ENCODE results near the gene SAMD4B.
A peak's percentile ranks its signal among the peaks of the same experiment; 100 is the strongest.
"Not testable (repeated sequence)": the region's sequence is repeated elsewhere in the genome, so short reads cannot be mapped to it uniquely, and the experiment has no call there.

Gene SAMD4B, protein sequence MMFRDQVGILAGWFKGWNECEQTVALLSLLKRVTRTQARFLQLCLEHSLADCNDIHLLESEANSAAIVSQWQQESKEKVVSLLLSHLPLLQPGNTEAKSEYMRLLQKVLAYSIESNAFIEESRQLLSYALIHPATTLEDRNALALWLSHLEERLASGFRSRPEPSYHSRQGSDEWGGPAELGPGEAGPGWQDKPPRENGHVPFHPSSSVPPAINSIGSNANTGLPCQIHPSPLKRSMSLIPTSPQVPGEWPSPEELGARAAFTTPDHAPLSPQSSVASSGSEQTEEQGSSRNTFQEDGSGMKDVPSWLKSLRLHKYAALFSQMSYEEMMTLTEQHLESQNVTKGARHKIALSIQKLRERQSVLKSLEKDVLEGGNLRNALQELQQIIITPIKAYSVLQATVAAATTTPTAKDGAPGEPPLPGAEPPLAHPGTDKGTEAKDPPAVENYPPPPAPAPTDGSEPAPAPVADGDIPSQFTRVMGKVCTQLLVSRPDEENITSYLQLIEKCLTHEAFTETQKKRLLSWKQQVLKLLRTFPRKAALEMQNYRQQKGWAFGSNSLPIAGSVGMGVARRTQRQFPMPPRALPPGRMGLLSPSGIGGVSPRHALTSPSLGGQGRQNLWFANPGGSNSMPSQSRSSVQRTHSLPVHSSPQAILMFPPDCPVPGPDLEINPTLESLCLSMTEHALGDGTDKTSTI

DNA sequence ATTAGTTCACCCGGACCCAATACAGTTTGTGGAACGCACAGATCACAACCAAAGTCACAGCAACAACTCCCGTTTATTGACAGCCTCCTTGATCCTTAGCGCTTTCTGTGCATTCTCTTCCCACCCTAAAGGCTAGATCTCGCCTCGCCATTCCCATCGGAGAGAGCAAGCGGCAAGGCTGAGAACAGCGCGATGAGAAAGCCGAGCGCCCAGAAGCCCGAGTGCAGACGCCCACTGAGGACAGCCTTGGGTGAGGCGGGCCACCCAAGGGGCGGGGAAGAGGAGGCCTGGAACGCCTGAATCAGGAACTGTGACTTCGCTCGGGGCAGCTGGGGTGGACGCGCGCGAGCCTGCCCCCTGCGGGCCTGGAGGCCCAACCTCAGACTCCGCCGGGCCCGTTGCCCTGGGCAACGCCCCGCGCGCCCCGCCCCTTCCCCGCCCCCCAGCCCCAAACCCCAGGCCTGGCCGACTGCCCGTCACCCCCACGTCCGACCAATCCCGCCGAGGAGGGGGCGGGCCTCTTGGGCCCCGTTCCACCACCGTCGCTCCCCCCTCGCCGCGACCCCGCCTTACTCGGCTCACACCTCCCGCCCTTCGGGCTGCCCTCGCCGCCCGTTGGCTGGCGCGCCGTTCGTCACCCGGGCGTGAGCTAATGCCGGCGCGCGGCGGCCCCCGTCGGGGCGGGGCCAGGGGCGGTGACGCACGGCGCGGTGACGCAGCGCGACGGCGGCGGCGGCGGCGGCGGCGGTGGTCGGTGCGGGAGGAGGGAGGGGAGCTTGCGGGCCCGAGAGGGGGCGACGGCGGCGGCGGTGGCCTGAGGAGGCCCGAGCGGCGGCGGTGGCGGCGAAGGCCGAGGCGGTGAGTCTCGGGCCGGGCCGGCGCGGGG lies at the start of gene SAMD4B:
Gene SAMD4B, plus strand, starts transcription at position 703 of the 886 bp plus-strand sequence. CDS start 14,473 bp downstream, outside the sequence.
- peak; percentile 99 for DNase-seq

DNA sequence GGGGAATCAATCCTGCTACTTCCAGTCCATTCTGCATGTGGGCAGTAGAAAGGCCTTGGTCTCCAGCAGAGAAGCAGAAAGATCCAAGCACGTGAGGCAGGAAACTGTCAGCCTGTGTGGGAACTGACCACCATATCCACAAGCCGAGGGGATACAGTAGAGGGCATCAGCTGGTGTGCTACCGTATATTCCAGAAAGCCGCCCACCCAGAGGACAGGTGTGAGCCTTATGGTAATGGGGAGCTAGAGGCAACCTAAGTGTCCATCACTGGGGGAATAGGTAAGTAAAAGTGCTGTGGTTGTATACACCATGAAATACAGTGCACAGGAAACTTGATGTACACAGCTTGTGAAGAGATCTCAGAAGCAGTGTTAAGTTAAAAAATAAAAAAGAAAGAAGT lies 48.8 kb upstream of the SAMD4B start:
- DNase-seq, result no peak

DNA sequence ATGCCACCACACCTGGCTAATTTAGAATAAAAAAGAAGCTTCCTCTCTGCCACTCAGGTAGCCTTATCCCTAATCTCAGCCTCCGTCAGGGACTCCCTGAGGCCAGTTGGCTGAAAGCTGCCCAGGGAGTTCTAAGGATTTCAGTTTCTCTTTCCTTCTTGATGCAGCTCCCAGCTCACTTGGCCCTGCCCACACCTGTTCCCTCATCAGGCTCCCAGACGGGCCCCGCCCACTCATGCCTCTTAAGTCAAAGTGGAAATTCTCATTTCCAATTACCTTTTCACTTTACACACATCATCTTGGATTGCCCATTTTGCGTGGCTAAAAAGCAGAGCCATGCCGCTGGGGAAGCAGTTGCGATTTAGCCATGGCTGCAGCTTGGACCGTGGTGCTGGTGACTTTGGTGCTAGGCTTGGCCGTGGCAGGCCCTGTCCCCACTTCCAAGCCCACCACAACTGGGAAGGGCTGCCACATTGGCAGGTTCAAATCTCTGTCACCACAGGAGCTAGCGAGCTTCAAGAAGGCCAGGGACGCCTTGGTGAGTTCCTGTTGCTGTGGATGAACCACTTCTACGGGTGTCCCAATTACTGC lies 46.1 kb upstream of the SAMD4B start, which contains the start of gene IFNL1:
Gene IFNL1, plus strand, starts transcription at position 353 of the 591 bp plus-strand sequence. Its CDS starts 15 bp downstream, at position 368.
- no peak for DNase-seq

DNA sequence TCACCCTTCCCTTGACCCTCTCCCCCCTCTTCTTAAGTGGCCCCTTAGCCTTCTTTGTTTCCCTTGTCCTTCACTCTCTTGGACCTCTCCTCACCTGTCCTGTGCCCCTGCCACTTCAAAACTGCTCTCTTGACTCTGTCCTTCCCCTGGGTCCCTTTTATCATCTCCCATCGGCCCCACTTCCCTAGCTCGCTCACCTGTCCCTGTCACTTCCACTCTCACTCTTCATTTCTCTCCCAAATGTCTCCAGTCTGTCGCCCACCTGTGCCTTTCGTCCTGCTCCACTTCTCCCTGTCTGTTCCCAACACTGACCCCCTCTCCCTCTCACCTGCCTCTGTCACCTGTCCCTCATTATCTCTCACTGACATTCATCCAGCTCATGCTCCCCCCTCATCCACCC lies 45.3 kb upstream of the SAMD4B start:
- DNase-seq, result no peak

DNA sequence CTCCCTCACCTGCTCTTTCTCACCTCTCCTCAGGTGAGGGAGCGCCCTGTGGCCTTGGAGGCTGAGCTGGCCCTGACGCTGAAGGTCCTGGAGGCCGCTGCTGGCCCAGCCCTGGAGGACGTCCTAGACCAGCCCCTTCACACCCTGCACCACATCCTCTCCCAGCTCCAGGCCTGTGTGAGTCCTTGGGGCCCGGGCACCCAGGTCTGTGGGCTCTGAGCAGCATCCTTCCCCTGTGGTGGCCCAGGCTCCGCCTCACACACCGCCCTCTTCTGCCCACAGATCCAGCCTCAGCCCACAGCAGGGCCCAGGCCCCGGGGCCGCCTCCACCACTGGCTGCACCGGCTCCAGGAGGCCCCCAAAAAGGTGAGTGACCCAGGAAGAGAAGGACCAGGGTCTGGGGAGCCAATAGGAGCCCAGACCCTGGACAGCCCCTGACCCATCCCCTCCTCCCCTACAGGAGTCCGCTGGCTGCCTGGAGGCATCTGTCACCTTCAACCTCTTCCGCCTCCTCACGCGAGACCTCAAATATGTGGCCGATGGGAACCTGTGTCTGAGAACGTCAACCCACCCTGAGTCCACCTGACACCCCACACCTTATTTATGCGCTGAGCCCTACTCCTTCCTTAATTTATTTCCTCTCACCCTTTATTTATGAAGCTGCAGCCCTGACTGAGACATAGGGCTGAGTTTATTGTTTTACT lies 44.1 kb upstream of the SAMD4B start:
- peak; percentile 56 for DNase-seq

DNA sequence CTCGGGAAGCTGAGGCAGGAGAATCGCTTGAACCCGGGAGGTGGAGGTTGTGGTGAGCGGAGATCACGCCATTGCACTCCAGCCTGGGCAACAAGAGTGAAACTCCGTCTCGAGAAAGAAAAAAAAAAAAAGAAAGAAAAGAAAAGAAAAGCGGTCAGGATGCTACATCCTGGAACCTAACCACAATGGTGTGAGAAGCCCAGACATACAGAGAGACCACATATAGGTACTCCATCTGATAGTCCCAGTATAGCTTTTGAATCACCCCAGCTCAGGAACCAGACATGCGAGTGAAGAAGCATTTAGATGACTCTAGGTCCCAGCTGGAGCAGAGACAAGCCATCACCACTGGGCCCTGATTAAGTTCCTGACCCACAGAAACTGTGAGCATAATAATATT lies 42.8 kb upstream of the SAMD4B start:
- peak; percentile 22 for DNase-seq

DNA sequence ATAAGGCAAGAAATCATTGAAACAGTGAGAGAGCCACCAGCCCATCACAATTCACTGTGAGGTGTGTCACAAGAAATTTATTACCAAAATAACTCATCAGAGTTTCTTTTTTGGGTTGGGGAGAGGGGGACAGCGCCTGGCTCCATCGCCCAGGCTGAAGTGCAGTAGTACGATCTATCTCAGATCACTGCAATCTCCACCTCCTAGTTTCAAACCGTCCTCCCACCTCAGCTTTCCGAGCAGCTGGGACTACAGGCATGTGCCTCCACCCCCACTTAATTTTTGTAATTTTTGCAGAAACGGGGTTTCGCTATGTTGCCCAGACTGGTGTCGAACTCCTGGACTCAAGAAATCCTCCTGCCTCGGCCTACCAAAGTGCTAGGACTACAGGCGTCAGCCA lies 42.4 kb upstream of the SAMD4B start:
- DNase-seq, result no peak

DNA sequence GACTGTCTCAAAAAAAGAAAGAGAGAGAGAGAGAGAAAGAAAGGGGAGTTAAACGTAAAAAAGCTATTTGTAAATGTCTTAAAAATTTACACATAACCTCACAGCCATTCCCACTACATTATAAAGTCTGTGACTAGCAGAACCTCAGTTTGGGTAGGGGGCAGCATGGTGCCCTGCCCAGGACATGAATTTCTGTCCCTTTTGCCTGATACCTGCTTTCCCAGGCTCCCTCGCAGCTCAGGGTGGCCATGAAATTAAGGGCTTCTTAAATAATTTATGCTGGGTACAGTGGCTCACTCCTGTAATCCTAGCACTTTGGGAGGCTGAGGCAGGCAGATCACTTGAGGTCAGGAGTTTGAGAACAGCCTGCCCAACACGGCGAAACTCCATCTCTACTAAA lies 41.2 kb upstream of the SAMD4B start:
- DNase-seq, result no peak

DNA sequence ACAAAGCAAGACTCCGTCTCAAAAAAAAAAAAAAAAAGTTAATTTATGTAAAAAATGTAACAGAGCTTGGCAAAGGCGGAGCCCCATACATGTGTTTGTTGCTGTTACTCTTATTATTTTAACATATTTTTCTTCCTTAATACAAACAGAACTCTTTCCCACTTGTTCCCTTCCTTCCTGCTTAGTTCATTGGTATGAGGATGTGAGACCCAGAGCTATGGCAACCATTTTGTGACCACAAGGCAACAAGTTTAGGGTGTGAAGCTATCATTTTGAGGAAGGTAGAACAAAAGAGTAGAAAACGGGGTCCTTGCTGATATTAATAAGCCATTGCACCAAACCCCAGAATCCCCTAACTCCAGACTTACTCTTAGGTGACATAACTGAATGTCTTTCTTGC lies 40.7 kb upstream of the SAMD4B start:
- DNase-seq, result no peak

DNA sequence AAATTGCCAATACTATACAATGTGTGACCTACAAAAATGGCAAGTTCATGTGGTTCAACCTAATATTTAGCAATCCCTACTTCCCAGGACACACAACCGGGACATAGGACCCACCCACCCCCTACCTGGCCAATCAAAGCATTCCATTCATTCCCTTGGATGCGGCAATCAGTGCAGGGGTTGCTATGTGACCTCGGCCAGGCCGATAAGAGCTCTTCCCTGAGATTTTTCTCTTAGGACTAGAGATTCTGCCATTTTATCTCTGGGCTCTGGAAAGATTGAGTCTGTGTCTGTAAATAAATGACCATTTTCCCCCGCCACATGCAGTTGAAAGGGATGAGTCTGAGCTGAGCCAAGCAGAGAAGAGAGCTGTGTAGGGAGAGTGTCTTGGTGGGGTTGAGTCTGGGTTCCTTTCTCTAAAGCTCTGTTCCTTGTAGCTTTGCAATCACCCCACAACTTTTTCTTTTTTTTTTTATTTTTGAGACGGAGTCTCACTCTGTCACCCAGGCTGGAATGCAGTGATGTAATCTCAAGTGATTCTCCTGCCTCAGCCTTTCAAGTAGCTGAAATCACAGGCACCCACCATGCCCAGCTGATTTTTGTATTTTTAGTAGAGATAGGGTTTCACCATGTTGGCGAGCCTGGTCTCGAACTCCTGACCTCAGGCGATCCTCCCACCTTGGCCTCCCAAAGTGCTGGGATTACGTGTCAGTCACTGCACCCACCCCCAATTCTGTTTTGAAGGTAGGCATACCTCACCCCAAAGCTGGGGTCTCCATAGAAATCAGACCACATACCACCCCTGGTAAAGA lies 38.6 kb upstream of the SAMD4B start:
- DNase-seq, result no peak

DNA sequence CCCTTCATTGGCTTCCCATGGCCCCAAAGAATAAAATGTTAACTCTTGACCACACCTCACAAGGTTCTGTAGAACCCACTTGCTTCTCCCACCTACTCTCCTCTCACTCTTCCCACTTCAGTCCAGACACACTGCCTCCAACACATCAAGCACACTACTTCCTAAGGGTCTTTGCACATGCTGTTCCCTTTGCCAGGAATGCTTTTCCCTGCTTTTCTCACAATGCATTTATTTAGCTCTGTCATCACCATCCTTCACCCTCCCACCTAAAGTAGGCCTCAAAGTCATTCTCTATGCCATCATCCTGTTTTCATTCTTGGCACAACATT lies 38.1 kb upstream of the SAMD4B start:
- DNase-seq, result no peak

DNA sequence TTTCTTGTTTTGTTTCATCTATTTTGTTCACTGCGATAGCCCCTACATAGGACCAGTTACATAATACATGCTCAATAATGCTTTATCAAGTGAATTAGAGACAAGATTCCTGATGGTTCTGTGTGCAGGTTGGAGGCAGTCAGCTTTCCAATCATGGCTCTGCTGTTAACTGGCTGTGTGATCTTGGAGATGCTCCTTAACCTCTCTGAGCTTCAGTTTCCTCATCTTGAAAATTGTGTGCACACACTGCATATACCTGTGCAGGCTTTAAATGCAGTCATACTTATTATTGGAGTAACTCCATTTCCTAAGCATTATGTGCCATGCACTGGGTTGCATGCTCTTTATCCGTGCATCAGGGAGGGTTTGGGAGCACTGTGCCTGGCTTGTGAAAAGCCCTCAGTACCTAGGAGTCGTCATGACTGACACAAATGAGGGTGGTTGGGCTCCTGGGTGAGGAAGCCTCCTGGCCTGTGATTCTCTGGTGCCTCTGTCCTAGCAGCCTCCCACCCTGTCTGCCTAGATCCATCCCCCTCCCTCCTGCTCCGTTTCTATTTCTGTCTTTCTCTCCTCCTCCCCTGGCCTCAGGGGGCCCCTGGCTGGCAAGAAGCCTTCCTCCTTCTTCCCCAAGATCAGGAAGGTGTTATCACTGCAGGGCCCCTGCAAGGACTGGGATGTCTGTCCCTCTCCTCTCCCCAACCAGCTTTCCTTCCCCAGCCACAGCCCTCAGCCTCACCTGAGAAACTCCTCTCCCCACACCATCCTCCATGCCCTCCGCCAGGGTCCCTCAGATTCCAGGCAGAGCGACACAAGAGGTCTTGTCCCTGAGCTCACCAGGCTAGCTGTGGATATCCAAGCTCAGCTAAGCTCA lies 37.3 kb upstream of the SAMD4B start:
- no peak for DNase-seq

DNA sequence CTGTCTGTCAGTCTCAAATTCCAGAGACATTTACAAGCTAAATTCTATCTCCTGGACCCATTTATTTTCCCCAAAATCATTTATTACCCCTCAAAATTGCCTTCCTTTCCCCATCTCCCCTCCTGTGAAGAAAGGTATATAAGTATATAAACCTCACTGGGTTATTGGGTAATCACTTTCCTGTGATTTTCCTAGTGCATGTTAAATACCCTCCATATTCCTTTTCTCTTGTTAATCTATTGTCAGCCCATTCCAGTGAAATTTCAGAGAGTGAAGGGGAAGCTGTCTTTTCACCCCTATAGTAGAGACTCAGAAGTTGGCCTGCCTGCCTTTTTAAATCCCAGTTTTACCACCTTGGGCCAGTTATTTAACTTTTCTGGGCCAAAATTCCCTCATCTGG lies 36.1 kb upstream of the SAMD4B start:
- DNase-seq, result no peak

DNA sequence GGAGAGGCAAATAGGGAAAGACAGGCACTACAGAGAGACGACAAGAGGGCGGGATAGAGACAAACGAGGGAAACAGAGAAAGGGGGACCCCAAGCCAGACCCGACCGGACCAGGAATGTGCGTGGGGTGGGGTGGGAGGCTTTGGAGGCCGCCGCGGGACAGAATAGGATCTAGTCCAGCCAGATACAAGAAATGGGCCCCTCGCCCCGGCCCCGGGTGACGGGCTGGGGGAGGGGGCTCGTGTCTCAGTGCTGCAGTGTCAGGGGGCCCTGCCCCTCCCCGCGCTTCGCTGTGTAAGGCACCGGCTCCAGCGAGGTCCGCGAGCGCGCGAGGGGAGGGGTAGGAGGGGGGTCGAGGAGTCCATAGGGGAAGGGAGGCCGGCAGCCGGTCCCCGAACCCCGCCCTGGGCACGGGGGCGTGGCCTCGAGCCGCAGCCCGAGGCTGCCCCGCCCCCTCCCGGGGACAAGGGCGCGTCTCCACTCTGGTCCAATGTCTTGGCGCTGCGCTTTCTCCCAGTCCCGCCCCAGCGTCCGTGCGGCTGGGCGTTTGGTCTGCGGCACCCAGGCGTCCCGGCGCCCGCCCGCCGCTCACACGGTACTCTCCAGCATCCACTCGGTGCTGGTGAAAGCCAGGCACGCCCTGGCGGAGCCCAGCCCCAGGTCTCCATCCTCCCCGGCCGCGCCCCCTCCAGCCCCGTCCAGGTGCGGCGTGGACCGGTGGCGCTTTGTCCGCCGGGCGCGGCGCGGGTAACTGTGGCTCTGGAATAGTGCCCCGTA lies 35.0 kb upstream of the SAMD4B start:
- DNase-seq, result no peak

DNA sequence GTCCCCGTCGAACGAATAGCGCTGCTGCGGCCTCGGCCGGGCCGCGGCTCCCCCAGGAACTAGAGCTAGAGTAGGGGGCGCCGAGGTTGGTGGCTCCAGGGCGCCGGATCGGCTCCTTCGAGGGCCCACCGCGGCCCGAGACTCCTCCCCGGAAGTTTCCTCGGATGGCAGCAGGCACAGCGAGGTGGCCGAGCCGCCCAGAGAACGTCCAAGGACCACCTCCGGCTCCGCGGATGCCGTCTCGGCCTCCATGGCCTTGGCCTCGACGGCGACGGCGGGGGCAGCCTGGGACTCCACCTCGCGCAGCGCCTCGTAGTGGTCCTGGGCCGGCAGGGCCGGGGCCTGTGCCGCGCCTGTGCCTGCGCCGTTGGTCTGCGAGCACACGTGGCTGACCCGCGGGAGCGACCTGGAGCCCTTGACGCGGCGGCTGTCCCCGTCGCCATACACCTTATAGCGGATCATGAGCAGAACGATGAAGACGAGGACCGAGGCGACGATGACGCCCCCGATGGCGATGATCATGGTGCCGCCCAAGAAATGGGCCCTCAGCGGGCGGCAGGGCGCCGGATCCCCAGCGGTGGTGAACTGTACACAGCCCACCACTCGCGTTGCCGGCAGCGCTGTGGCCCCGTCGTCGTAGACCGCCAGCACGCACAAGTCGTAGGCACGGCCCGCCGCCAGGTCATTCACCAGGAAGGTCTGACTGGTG lies 34.2 kb upstream of the SAMD4B start:
- DNase-seq, result no peak

DNA sequence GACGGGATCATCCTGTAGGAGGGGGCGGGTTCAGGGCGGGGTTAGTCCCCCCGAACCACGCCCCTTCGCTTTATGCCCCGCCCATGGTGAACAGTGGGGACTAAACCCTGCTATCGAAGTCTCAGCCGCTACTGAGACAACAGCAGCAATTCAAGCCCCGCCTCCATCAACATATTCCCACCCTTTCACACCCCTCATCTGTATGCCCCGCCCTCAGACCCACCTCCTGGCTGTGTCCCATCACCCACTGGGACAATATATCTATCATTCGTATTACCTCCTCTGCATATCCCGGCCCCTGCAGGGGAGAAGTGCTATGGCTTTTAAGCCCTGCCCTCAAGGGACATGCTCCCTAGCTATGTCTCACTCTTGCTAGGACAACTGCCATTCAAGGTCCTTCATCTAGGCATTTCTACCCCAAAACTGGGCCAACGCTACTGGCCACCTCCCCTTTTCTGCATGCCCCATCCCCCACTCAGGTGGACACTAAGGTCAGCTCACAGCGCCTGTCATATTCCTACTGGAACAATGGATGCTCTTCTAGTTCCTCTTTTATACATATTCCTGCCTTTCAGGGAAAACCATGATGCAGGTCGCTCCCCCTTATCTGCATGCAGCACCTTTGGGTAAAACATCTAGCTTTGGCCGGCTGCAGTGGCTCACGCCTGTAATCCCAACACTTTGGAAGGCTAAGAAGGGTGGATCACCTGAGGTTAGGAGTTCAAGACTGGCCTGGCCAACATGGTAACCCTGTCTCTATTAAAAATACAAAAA lies 33.5 kb upstream of the SAMD4B start:
- no peak for DNase-seq

DNA sequence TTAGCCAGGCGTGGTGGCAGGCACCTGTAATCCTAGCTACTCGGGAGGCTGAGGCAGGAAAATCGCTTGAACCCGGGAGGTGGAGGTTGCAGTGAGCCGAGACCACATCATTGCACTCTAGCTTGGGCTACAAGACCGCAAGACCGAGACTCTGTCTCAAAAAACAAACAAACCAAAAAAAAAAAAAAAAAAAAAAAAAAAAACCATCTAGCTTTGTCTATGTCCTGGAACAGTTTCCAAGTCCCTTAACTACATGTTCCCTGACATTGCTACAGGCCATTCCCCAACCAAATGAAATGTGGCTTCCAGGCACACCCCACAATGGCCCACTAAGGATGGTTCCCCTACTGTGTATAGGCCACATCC lies 32.9 kb upstream of the SAMD4B start:
- DNase-seq, result not testable (repeated sequence)
